NCI-H82 (cell line): ENCODE data around the gene CBX2.

Experiments
- DNase-seq: peaks from one replicate; lab custom pipeline; 2025; lab: John Stamatoyannopoulos, UW

CBX2 gene

GRCh38 chr17:79777894-79778503, at the start of gene CBX2:
Gene CBX2, plus strand, starts transcription at chr17:79778148. Its CDS starts 88 bp downstream, at chr17:79778236.
- peak; percentile 79 for DNase-seq

GRCh38 chr17:79728169-79728907, 49.6 kb upstream of the CBX2 start:
- DNase-seq: peak; percentile 95

- no peak for DNase-seq
These were observed 49.0 kb upstream of the CBX2 start for GRCh38 chr17:79728908-79729471.

- no peak for DNase-seq
These were observed 48.2 kb upstream of the CBX2 start for GRCh38 chr17:79729761-79730160.

GRCh38 chr17:79730437-79730768, 47.5 kb upstream of the CBX2 start:
- DNase-seq: no peak

- no peak for DNase-seq
These were observed 47.0 kb upstream of the CBX2 start, which contains the start of gene ENPP7 for GRCh38 chr17:79730769-79731483. Gene ENPP7, plus strand, starts transcription at chr17:79730943. Its CDS starts 197 bp downstream, at chr17:79731140.

- DNase-seq: no peak
These were observed 45.7 kb upstream of the CBX2 start for GRCh38 chr17:79732254-79732653.

- DNase-seq: no peak
These were observed 44.9 kb upstream of the CBX2 start for GRCh38 chr17:79732804-79733691.

- DNase-seq: no peak
These were observed 44.3 kb upstream of the CBX2 start for GRCh38 chr17:79733692-79734070.

GRCh38 chr17:79735096-79735495, 42.9 kb upstream of the CBX2 start:
- no peak for DNase-seq

GRCh38 chr17:79737046-79737921, 40.7 kb upstream of the CBX2 start:
- no peak for DNase-seq

- DNase-seq: no peak
These were observed 39.9 kb upstream of the CBX2 start for GRCh38 chr17:79737922-79738578.

GRCh38 chr17:79738643-79739042, 39.3 kb upstream of the CBX2 start:
- no peak for DNase-seq

- no peak for DNase-seq
These were observed 38.5 kb upstream of the CBX2 start for GRCh38 chr17:79739148-79740062.

GRCh38 chr17:79740413-79740812, 37.5 kb upstream of the CBX2 start:
- no peak for DNase-seq

GRCh38 chr17:79741401-79741750, 36.6 kb upstream of the CBX2 start:
- no peak for DNase-seq

- peak; percentile 80 for DNase-seq
These were observed 36.0 kb upstream of the CBX2 start for GRCh38 chr17:79741751-79742588.

- no peak for DNase-seq
These were observed 35.4 kb upstream of the CBX2 start for GRCh38 chr17:79742589-79742918.
